NAMALWA (cell line): ENCODE measurements around the gene ACSL5.

Experiments used
- DNase-seq: peaks from one replicate; pipeline ENCODE4 v3.0.0-alpha.2; 2015; ENCODE audit warnings: low spot score

The ACSL5 gene

DNA sequence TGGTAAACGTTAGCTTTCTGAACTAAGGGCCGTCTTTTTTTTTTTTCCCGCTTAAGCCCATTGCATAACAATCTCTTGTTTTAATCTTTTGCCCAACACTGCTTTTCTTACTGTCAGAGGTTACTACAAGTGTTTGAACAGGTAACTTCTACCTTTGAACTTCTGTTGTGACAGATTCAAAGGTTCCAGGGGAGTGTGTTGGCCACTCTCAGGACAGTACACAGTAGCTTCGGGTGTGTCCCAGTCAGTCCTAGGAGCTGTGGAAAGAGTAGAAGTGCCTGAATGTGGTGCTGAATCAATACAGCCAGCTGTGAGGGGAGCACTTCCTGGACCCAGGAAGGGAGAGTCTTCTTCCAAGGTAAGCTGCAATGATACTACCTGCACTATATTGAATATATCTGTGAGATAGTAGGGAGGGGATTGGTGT, at the start of gene ACSL5:
TSS of gene ACSL5 (plus strand) at position 205 of the 427 bp plus-strand sequence. CDS start 20,831 bp downstream, outside the sequence.
- no peak for DNase-seq

DNA sequence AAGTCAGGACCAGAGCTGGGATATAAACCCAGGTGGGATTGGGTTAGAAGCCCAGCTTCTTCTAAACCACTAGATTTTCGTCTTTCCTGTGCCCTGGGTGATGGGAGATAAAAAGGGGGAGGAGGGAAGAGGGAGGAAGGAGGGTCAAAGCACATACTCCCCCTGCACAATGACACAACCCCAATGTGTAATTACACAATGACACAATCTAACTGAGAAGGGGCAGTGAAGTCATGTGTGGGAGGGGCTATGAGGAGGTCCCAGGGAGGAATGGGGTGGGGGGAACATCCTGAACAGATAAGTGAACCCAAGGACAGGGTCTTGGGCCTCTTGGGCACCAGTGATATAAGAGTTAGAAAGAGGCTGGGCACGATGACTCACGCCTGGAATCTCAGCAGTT, 46.2 kb upstream of the ACSL5 start:
- DNase-seq = no peak

- DNase-seq = no peak
Observed at GRCh38 chr10:112330162-112330561, 43.8 kb upstream of the ACSL5 start.

- no peak for DNase-seq
Observed at GRCh38 chr10:112330607-112331160, 43.2 kb upstream of the ACSL5 start.

DNA sequence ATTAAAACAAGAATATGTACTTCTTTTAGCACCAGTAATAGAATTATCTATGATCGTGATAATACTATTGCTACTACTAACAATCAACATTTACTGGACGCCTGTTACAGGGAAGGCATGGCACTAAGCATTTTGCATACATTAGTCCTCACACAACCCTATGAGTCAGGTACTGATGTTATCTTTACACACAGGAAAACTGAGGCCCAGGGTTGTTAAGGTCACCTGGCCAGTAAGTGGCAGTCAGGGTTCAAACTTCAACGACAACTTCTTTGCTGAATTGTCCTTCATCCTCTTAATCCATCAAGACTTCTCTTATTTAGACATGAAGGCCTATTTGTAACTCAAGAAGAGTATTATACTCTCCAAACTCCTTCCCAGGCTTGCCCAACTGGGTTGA, 41.9 kb upstream of the ACSL5 start:
- no peak for DNase-seq

GRCh38 chr10:112332509-112333228, 41.2 kb upstream of the ACSL5 start:
- DNase-seq = no peak

DNA sequence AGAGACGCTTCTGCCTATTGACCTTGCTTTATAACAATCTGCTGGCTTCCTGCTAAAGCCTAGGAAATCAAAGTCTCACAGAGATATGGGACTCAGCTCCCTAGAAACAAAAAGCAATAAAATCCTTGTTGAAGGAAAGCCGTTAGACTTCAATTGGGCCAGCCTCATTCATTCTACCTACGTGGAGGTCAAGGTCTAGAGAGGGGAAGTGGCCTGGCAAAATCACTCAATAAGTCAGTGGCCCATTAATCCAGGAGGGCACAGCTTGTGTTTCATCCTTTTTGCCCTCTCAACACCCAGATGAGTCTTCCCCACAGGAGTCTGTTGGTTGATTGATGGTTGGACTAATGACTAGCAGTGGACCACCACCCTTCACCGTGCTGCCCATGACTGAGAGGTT, 40.5 kb upstream of the ACSL5 start:
- no peak for DNase-seq

DNA sequence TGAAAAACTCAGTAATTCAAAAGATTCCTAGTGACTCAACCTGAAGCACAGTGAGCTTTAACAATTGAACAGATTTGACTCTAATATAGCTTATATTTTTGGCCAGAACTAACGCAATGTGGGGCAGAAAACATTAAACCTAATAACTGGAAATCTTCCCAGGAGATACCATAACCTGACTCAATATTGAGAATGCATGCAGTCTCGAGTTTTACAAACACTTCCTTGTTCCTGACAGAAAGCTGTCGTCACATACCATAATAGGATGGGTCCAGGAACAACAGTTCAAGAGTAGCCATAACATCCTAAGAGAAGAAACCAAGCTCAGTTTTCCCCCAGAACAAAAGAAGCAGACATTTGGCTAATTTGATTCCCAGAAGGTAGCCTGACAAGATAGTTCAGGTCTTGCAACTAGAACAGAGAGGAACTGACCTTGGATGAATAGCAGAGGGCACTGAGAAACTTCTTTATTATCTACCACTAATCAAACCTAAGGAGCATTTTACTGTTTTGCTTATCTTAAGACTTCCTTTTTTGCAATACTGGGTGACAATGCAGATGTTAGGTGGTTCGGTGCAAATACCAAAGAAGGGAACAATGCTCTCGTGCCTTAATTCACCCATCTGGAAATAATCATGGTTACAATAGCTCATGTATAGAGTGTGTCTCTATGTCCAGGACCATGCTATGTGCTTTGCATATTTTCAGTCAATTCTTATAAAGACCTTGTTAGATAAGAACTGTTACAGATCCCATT, 38.6 kb upstream of the ACSL5 start:
- no peak for DNase-seq

GRCh38 chr10:112335868-112336265, 38.0 kb upstream of the ACSL5 start:
- no peak for DNase-seq

DNA sequence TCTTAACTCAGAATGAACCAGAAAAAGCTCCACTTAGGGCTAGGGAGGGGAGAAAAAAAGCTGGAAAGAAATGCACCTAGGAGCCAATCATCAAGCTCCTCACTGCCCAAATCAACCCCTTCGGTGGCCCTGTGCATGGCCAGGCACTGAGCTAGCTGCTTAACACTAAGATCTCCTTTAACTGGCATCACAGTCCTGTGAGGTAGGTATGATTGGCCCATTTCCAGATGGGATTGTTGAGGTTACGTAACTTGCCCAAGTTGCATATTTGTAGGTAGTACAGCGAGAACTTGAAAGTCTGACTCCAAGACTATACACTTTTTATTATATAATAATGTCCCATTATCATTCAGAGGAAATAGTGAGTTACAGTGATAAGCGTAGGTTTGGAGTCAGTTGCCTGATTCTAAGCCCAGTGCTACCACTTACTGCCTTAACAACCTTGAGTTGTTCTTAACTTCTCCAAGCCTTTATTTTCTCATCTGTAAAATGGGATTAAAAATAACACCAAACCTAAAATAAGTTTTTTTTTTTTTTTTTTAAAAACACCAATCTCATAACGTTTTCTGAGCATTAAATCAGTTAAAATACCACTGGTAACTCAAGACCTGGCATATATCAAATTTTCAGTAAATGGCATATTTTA, 37.2 kb upstream of the ACSL5 start:
- DNase-seq = no peak

- DNase-seq = no peak
Observed at GRCh38 chr10:112338957-112339356, 35.0 kb upstream of the ACSL5 start.

- DNase-seq = no peak
Observed at GRCh38 chr10:112340601-112341000, 33.3 kb upstream of the ACSL5 start.

- DNase-seq = no peak
Observed at GRCh38 chr10:112343056-112343806, 30.7 kb upstream of the ACSL5 start.

GRCh38 chr10:112344261-112344660, 29.7 kb upstream of the ACSL5 start:
- no peak for DNase-seq

GRCh38 chr10:112345202-112345601, 28.7 kb upstream of the ACSL5 start:
- no peak for DNase-seq

DNA sequence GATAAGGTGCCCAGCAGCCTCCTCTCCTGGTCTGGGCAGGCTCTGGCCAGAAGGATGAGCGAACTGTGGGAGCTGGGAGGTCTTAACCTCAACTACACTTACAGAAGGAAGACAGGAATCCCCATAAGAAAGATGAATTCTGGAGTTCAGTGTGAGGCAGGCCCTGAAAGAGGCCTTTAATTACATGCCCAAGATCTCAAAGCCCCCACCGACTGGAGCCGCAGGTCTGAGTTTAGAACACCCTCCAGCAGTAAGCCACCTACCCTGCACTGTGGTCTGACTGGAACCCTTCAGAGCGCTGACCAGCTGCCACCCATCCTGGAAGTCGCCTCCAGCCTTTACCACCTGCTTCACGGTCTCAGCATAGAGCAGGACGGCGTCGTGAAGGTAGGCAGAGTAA, 28.2 kb upstream of the ACSL5 start:
- DNase-seq = no peak

- no peak for DNase-seq
Observed at GRCh38 chr10:112346774-112347173, 27.1 kb upstream of the ACSL5 start.

DNA sequence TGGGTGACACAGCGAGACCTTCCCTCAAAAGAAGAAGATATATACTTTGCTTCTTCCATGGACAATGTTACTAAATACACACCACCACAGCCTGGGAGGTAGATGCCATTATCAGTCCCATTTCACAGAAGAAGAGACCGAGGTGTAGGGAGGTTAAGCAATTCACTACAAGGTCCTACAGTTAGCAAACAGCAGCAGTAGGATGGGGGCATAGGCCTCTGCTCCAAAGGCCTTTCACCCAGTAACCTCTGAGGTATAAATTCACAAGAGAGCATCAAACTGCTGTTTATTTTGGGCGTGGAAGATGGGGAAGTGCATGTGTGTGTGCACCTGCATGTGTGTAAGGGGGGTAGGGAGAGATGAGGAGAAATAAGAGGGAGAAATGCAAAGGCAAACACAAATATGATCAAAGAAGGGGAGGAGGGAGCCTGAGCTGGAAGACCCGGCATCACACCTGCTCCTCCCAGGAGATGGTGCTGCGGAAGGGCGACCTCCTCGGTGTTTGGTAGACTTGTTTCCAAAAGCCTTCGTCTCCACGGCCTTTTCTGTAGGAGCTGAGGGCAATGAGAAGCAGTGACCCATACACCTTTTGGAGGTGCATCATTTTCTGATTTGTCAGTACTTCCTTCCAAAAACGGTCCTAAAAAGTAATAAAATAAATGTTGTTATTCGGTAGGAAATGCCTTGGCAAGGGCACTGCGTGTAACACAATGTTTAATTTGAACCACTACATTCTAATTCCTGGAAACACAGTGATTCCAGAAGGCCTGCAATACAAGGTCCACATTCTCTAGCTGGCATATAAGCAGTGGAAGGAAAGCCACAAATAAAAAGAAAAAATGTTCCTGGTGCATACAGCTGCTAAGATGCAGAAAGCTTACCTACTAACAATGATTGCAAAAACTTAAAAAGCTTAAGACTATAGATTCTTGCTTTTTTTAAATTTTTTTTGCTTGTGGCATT, 25.9 kb upstream of the ACSL5 start:
- no peak for DNase-seq

DNA sequence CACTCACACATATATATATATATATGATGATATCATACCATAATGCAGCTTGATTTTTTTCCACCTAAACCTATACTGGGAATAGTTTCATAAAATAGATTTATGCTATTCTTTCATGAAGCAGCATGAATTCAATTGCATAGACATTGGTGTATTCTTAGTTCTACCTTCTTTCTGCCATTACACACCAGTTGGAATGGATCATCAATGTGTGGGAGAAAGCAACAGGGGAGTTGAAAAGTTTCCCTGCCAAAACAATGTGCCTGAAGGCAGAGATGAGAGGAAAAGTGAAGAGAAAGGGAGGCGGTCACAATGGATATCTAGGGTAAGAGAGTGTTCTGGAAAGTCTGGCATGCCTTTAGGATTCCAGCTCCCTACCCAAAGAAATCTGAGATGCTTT, 25.2 kb upstream of the ACSL5 start:
- no peak for DNase-seq

GRCh38 chr10:112349521-112350085, 24.3 kb upstream of the ACSL5 start:
- DNase-seq = no peak
